Liver (tissue), 9 donors: ENCODE results near the gene ARHGAP27. TPM values are rescaled to one million over a fixed set of nuclear protein-coding genes. Genes with fewer than 3 reads are reported as not detected.

Experiments used
- DNase-seq: peaks from one replicate; pipeline ENCODE4 v3.0.0-alpha.2; 2017; ENCODE audit warnings: low spot score
- H3K27ac ChIP-seq, 2 donors: one replicate each; pipeline ENCODE4 v1.7.0; 2013; ENCODE audit warnings: inconsistent platforms in 2 of 2, low read length in 2 of 2, control low read depth in 1 of 2, low read depth in 1 of 2, mild to moderate bottlenecking in 1 of 2
- H3K27me3 ChIP-seq, 4 donors: one replicate each; pipeline versions ENCODE4 v1.6.1 to v1.7.0; 2013; ENCODE audit warnings: low read length in 3 of 4, inconsistent platforms in 1 of 4, mild to moderate bottlenecking in 1 of 4, moderate library complexity in 1 of 4; ENCODE audit not compliant: control insufficient read depth in 4 of 4, insufficient read depth in 4 of 4
- H3K36me3 ChIP-seq, 4 donors: one replicate each; pipeline versions ENCODE4 v1.6.1 to v1.7.0; 2013; ENCODE audit warnings: low read length in 3 of 4, mild to moderate bottlenecking in 3 of 4, low read depth in 1 of 4, moderate library complexity in 1 of 4; ENCODE audit not compliant: control insufficient read depth in 4 of 4, insufficient read depth in 3 of 4
- H3K4me1 ChIP-seq, 4 donors: one replicate each; pipeline versions ENCODE4 v1.6.1 to v1.7.0; 2013; ENCODE audit warnings: low read length in 3 of 4, mild to moderate bottlenecking in 3 of 4, moderate library complexity in 1 of 4; ENCODE audit not compliant: control insufficient read depth in 4 of 4, insufficient read depth in 4 of 4
- H3K4me3 ChIP-seq, 3 donors: one replicate each; pipeline versions ENCODE4 v1.6.1 to v1.7.0; 2013; ENCODE audit warnings: low read length in 3 of 3, control low read depth in 1 of 3, low read depth in 1 of 3, mild to moderate bottlenecking in 1 of 3
- H3K9ac ChIP-seq, 2 donors: one replicate each; pipeline ENCODE4 v1.7.0; 2013; ENCODE audit warnings: low read length in 2 of 2, mild to moderate bottlenecking in 2 of 2, moderate library complexity in 2 of 2, control low read depth in 1 of 2, low read depth in 1 of 2
- H3K9me3 ChIP-seq, 4 donors: one replicate each; pipeline versions ENCODE4 v1.6.1 to v1.7.0; 2013; ENCODE audit warnings: low read length in 3 of 4; ENCODE audit not compliant: control insufficient read depth in 4 of 4
- ATF3 ChIP-seq: IDR thresholded peaks from 2 replicates; pipeline ENCODE4 v1.6.1; 2016; ENCODE audit warnings: antibody characterized with exemption
- CTCF ChIP-seq: fragments of 150-350 bp; IDR thresholded peaks from 2 replicates; pipeline ENCODE4 v1.5.1; 2017; ENCODE audit warnings: improper control_type of control experiment, low read depth, low read length; ENCODE audit not compliant: missing input control
- FOXA2 ChIP-seq: IDR thresholded peaks from 2 replicates; pipeline ENCODE4 v1.6.1; 2016; ENCODE audit warnings: antibody characterized with exemption
- GABPA ChIP-seq, 2 donors: IDR thresholded peaks in 1 of 2; conservative IDR thresholded peaks in 1 of 2; 2 replicates each; pipeline ENCODE4 v1.6.1; 2016; ENCODE audit warnings: antibody characterized with exemption in 2 of 2, mild to moderate bottlenecking in 1 of 2, moderate library complexity in 1 of 2
- HNF4A ChIP-seq, 2 donors: conservative IDR thresholded peaks; 2 replicates each; pipeline ENCODE4 v1.6.1; 2016; ENCODE audit warnings: antibody characterized with exemption in 2 of 2, mild to moderate bottlenecking in 2 of 2
- HNF4G ChIP-seq: IDR thresholded peaks from 2 replicates; pipeline ENCODE4 v1.6.1; 2016; ENCODE audit warnings: antibody characterized with exemption
- JUND ChIP-seq, 2 donors: IDR thresholded peaks; 2 replicates each; pipeline ENCODE4 v1.6.1; 2016; ENCODE audit warnings: antibody characterized with exemption in 2 of 2
- MAX ChIP-seq: IDR thresholded peaks from 2 replicates; pipeline ENCODE4 v1.6.1; 2016; ENCODE audit warnings: antibody characterized with exemption
- NR2F2 ChIP-seq: IDR thresholded peaks from 2 replicates; pipeline ENCODE4 v1.6.1; 2016; ENCODE audit warnings: antibody characterized with exemption
- RAD21 ChIP-seq, 2 donors: IDR thresholded peaks; 2 replicates each; pipeline ENCODE4 v1.6.1; 2016; ENCODE audit warnings: antibody characterized with exemption in 2 of 2, mild to moderate bottlenecking in 2 of 2
- REST ChIP-seq: IDR thresholded peaks from 2 replicates; pipeline ENCODE4 v1.6.1; 2016; ENCODE audit warnings: antibody characterized with exemption, mild to moderate bottlenecking
- RXRA ChIP-seq, 2 donors: IDR thresholded peaks; 2 replicates each; pipeline ENCODE4 v1.6.1; 2017 to 2018; ENCODE audit warnings: antibody characterized with exemption in 2 of 2, mild to moderate bottlenecking in 1 of 2
- SP1 ChIP-seq: IDR thresholded peaks from 2 replicates; pipeline ENCODE4 v1.6.1; 2018; ENCODE audit warnings: antibody characterized with exemption, mild to moderate bottlenecking
- TAF1 ChIP-seq: conservative IDR thresholded peaks from 2 replicates; pipeline ENCODE4 v1.6.1; 2016; ENCODE audit warnings: antibody characterized with exemption, mild to moderate bottlenecking
- YY1 ChIP-seq: IDR thresholded peaks from 2 replicates; pipeline ENCODE4 v1.6.1; 2016; ENCODE audit warnings: antibody characterized with exemption, mild to moderate bottlenecking
- ZBTB33 ChIP-seq: IDR thresholded peaks from 2 replicates; pipeline ENCODE4 v1.6.1; 2016; ENCODE audit warnings: antibody characterized with exemption
- WGBS: extraction: QIAGEN DNeasy Blood & Tissue Kit; methylation state at CpG from one replicate; pipeline ENCODE4 v1.1.7; 2013; 5-methylcytosine and 5-hydroxymethylcytosine counted together
- polyA plus RNA-seq, 2 donors: library from polyadenylated mRNA; stranded (reverse) in 1 of 2; unstranded in 1 of 2; fragments of 200-250 nt in 1 of 2; fragments of >200 nt in 1 of 2; fragmentation: Nextera tagmentation in 1 of 2; extraction: Ambion mirVana in 1 of 2; gene quantifications; one replicate each; pipeline versions ENCODE4 v1.2.1 to v1.2.3, GENCODE V29; 2013 to 2015
- total RNA-seq, 2 donors: library from RNA; depleted of rRNA; stranded (reverse); fragments of >200 nt; gene quantifications; one replicate each; pipeline ENCODE4 v1.2.3, GENCODE V29; 2014
- donor health status: healthy.
- donor health status: healthy.
- donor health status: healthy.
- donor health status: healthy.
- donor health status: healthy.

Gene ARHGAP27
- total and polyA plus RNA-seq, 4 donors: 1.8 to 10.9 (median 7.8) TPM

GRCh38 chr17:45384789-45385262 lies 47.8 kb downstream of the ARHGAP27 start:
- Histone ChIP-seq H3K4me1 (peaks cover 0 to 16% (median 13%) of the 10 kb centered on the region in 4 donors), H3K9me3 (no peaks in the 10 kb centered on the region), H3K36me3 (no peaks in the 10 kb centered on the region), H3K27me3 (no peaks in the 10 kb centered on the region), H3K27ac (no peak overlapping the region), H3K9ac (no peak overlapping the region), H3K4me3 (no peak overlapping the region)
- TF ChIP-seq HNF4A (conservative IDR thresholded peaks at IDR 0.05): peak in 1 of 2 donors; percentile 48
- TF ChIP-seq YY1: no peak
- no peak for TF ChIP-seq JUND (IDR thresholded peaks at IDR 0.05)
- TF ChIP-seq CTCF: no peak
- TF ChIP-seq RAD21 (IDR thresholded peaks at IDR 0.05): no peak
- no peak for TF ChIP-seq FOXA2
- no peak for TF ChIP-seq HNF4G
- TF ChIP-seq RXRA (IDR thresholded peaks at IDR 0.05): peak in 1 of 2 donors; percentile 50
- no peak for TF ChIP-seq MAX
- no peak for TF ChIP-seq ATF3
- TF ChIP-seq NR2F2: no peak
- no peak for TF ChIP-seq ZBTB33
- TF ChIP-seq REST: no peak
- no peak for TF ChIP-seq TAF1
- TF ChIP-seq GABPA (IDR thresholded peaks at IDR 0.05 in 1 of 2, conservative IDR thresholded peaks at IDR 0.05 in 1 of 2): no peak
- TF ChIP-seq SP1: no peak
- DNase-seq: no peak
- 55% methylated on average over 20 of the region's 20 CpGs for WGBS
